ENCODE data around the gene IFI6. TPM values are rescaled to one million over a fixed set of nuclear protein-coding genes. Genes with fewer than 3 reads are reported as not detected.

IFI6 gene
- total and polyA plus RNA-seq, 2 of the 4 experiments (the other 2 are of a cell fraction) = 7.3 to 16.8 TPM

GRCh38 chr1:27661412-27662075 is 10.4 kb downstream of the IFI6 start:
- POLR2A ChIA-PET (ENCODE audit: unreplicated experiment) = no interaction called here
- dilution Hi-C loops (cut with HindIII; ENCODE audit: low sequenced_read_pairs, unreplicated experiment) = no loop called here

More at GRCh38 chr1:27661412-27662075, 10.4 kb downstream of the IFI6 start:
- no peak for DNase-seq
- BruUV-seq (replicated peaks) = no TSS peak
- no peak overlapping the region for H4K5ac ChIP-seq (ENCODE audit: low read depth, low read length)
- H3K18ac ChIP-seq (ENCODE audit: low read depth, low read length) = no peak overlapping the region
- CTCF ChIA-PET = interaction anchor here (0.7 to 3.2 kb wide), 3 partner anchors 12 to 53 kb away, joined by 6 to 11 read pairs (median 10); no protein-coding TSS in a partner anchor
- no peak overlapping the region for H3K56ac ChIP-seq (ENCODE audit: extremely low read depth, insufficient read depth, low read length)
- peaks cover 9% of the 10 kb centered on the region for H3K9me1 ChIP-seq (ENCODE audit: insufficient read depth, low read length)
- no peak overlapping the region for H4K8ac ChIP-seq (ENCODE audit: low read depth in 2 of 2, low read length in 2 of 2)
- no peak for ATAC-seq (ENCODE audit: low read depth)
- H3K27me3 ChIP-seq (ENCODE audit: control insufficient read depth, insufficient read depth, low read length) = no peaks in the 10 kb centered on the region
- H3K4me2 ChIP-seq (ENCODE audit: low read depth, low read length) = no peak overlapping the region
- H3K9me3 ChIP-seq (ENCODE audit: control insufficient read depth, insufficient read depth, low read length) = no peaks in the 10 kb centered on the region
- no peak overlapping the region for H3K14ac ChIP-seq (replicated peaks; ENCODE audit: low read depth, low read length)
- H2BK5ac ChIP-seq (ENCODE audit: low read depth, low read length, poor library complexity, severe bottlenecking) = no peak overlapping the region
- H4K20me1 ChIP-seq (ENCODE audit: insufficient read depth, low read length) = no peaks in the 10 kb centered on the region
- H3K4me1 ChIP-seq (ENCODE audit: control insufficient read depth, insufficient read depth, low read length) = peaks cover 14% of the 10 kb centered on the region
- no peak overlapping the region for H2AK5ac ChIP-seq (ENCODE audit: low read depth, low read length)
- no peaks in the 10 kb centered on the region for H3K36me3 ChIP-seq (ENCODE audit: control insufficient read depth, insufficient read depth, low read length)
- H3K27ac ChIP-seq (ENCODE audit: insufficient read depth, low read length) = no peak overlapping the region
- H3K4me3 ChIP-seq (ENCODE audit: insufficient read depth, low read depth, low read length) = no peak overlapping the region
- no peak overlapping the region for H2BK120ac ChIP-seq (ENCODE audit: low read depth, low read length)
- no peak overlapping the region for H2AFZ ChIP-seq (replicated peaks; ENCODE audit: low read length, poor library complexity)
- TF ChIP-seq NFE2L2 (IDR thresholded peaks at IDR 0.05; ENCODE audit: low read depth, low read length) = no peak
- TF ChIP-seq RAD21 (IDR thresholded peaks at IDR 0.05; ENCODE audit: low read length) = no peak
- no peak for TF ChIP-seq ELK1 (IDR thresholded peaks at IDR 0.05; ENCODE audit: borderline replicate concordance, low read depth, low read length)
- no peak for TF ChIP-seq SMC3 (IDR thresholded peaks at IDR 0.05; ENCODE audit: low read depth, low read length)
- TF ChIP-seq CHD1 (IDR thresholded peaks at IDR 0.05; ENCODE audit: low read depth, low read length) = no peak
- TF ChIP-seq CTCF (conservative IDR thresholded peaks at IDR 0.05; ENCODE audit: low read depth, low read length) = no peak
- TF ChIP-seq RCOR1 (IDR thresholded peaks at IDR 0.05; ENCODE audit: insufficient replicate concordance, low read length) = no peak
- TF ChIP-seq USF2 (IDR thresholded peaks at IDR 0.05; ENCODE audit: low read depth, low read length) = no peak
- no peak for TF ChIP-seq FOS (IDR thresholded peaks at IDR 0.05; ENCODE audit: low read depth, low read length)
- no peak for TF ChIP-seq POLR2A (IDR thresholded peaks at IDR 0.05; ENCODE audit: low read depth, low read length)
- TF ChIP-seq MAZ (IDR thresholded peaks at IDR 0.05; ENCODE audit: borderline replicate concordance, low read depth, low read length) = no peak
- TF ChIP-seq CEBPB (IDR thresholded peaks at IDR 0.05; ENCODE audit: low read depth, low read length) = no peak
- TF ChIP-seq BHLHE40 (IDR thresholded peaks at IDR 0.05; ENCODE audit: low read depth, low read length) = no peak
- TF ChIP-seq RFX5 (IDR thresholded peaks at IDR 0.05; ENCODE audit: low read depth, low read length) = no peak
- no peak for TF ChIP-seq MAFK (IDR thresholded peaks at IDR 0.05; ENCODE audit: low read depth, low read length)
- no peak for TF ChIP-seq MXI1 (IDR thresholded peaks at IDR 0.05; ENCODE audit: borderline replicate concordance, low read depth, low read length)
- no peak overlapping the region for H2BK20ac ChIP-seq (ENCODE audit: low read depth, low read length)
- H3K4ac ChIP-seq (ENCODE audit: low read depth, low read length) = no peak overlapping the region
- H3K79me1 ChIP-seq (ENCODE audit: low read depth in 1 of 2, low read length in 2 of 2) = no peaks in the 10 kb centered on the region
- H2BK15ac ChIP-seq (ENCODE audit: low read depth, low read length) = no peak overlapping the region
- no CpG with 5 or more reads among the region's 8 CpGs for WGBS, 2 experiments (ENCODE audit: extremely low coverage in 2 of 2, insufficient read length in 1 of 2)
- H3K9ac ChIP-seq (ENCODE audit: low read depth, low read length) = no peak overlapping the region
- H3K23ac ChIP-seq (ENCODE audit: low read depth, low read length) = no peak overlapping the region
- intact Hi-C loops (cut with micrococcal nuclease) (loop anchor here (2.0 to 5.0 kb wide), 3 partner anchors 104 to 361 kb away; partner anchors contain the start of gene GPR3), in situ Hi-C loops (cut with MboI; ENCODE audit: low sequenced_read_pairs) (loop anchor here (5.0 to 10.0 kb wide), 2 partner anchors 49 to 247 kb away; no protein-coding TSS in a partner anchor)
- no peak overlapping the region for H2AK9ac ChIP-seq (replicated peaks; ENCODE audit: low read depth, low read length, poor library complexity)
- no peak overlapping the region for H4K91ac ChIP-seq (ENCODE audit: insufficient read depth, low read depth, low read length)
